Common myeloid progenitor, CD34-positive (primary cell): ENCODE measurements around the gene CD160.
"Not testable (repeated sequence)": the region's sequence is repeated elsewhere in the genome, so short reads cannot be mapped to it uniquely, and the experiment has no call there.

Experiments
- CTCF ChIA-PET: fragments of 350-600 bp; sonication (Branson Sonifier 250); formaldehyde crosslinking; loops from one replicate; lab custom pipeline; 2021; ENCODE audit warnings: antibody characterized with exemption; lab: Charles Lee
- POLR2A ChIA-PET: fragments of 350-600 bp; sonication (Branson Sonifier 250); formaldehyde crosslinking; loops from one replicate; lab custom pipeline; 2021; ENCODE audit warnings: antibody characterized with exemption; lab: Charles Lee
- DNase-seq, 3 donors: peaks; one replicate each; pipeline versions ENCODE4 v3.0.0 to v3.0.0-alpha.2; 2013
- H3K27ac ChIP-seq, 2 experiments: 1 replicate in 1 of 2; 2 replicates in 1 of 2; pipeline ENCODE4 v1.7.0; 2013; ENCODE audit warnings: inconsistent platforms in 2 of 2, low read length in 2 of 2, mild to moderate bottlenecking in 2 of 2, low read depth in 1 of 2, moderate library complexity in 1 of 2; ENCODE audit not compliant: severe bottlenecking in 2 of 2, insufficient read depth in 1 of 2, poor library complexity in 1 of 2
- H3K27me3 ChIP-seq, 5 experiments: replicated peaks in 2 of 5; 1 replicate in 3 of 5; 2 replicates in 2 of 5; pipeline versions ENCODE4 v1.6.1 to v1.7.0; 2013; ENCODE audit warnings: low read length in 4 of 5, mild to moderate bottlenecking in 2 of 5, moderate library complexity in 2 of 5, inconsistent platforms in 1 of 5; ENCODE audit not compliant: insufficient read depth in 5 of 5, control insufficient read depth in 4 of 5
- H3K36me3 ChIP-seq, 4 experiments: 1 replicate in 2 of 4; 2 replicates in 2 of 4; pipeline versions ENCODE4 v1.6.1 to v1.7.0; 2013; ENCODE audit warnings: low read length in 3 of 4, control low read depth in 1 of 4, mild to moderate bottlenecking in 1 of 4; ENCODE audit not compliant: control insufficient read depth in 4 of 4, insufficient read depth in 4 of 4
- H3K4me1 ChIP-seq, 4 experiments: 1 replicate in 3 of 4; 2 replicates in 1 of 4; pipeline versions ENCODE4 v1.6.1 to v1.7.1; 2013; ENCODE audit warnings: low read length in 3 of 4, mild to moderate bottlenecking in 3 of 4, control low read depth in 1 of 4, inconsistent platforms in 1 of 4, moderate library complexity in 1 of 4; ENCODE audit not compliant: control insufficient read depth in 4 of 4, insufficient read depth in 4 of 4; ENCODE audit errors: control extremely low read depth in 1 of 4
- H3K4me3 ChIP-seq, 7 experiments: 1 replicate in 4 of 7; 2 replicates in 3 of 7; pipeline versions ENCODE4 v1.5.1 to v1.7.0; 2013; ENCODE audit warnings: mild to moderate bottlenecking in 7 of 7, low read length in 6 of 7, moderate library complexity in 6 of 7, inconsistent platforms in 2 of 7, low read depth in 2 of 7, control low read depth in 1 of 7; ENCODE audit not compliant: insufficient read depth in 4 of 7, control insufficient read depth in 1 of 7; ENCODE audit errors: extremely low read depth in 1 of 7
- H3K9me3 ChIP-seq, 5 experiments: 1 replicate in 4 of 5; 2 replicates in 1 of 5; pipeline versions ENCODE4 v1.6.1 to v1.7.1; 2013; ENCODE audit warnings: low read length in 4 of 5, mild to moderate bottlenecking in 2 of 5, inconsistent platforms in 1 of 5, low read depth in 1 of 5, moderate library complexity in 1 of 5; ENCODE audit not compliant: control insufficient read depth in 4 of 5, insufficient read depth in 2 of 5; ENCODE audit errors: control extremely low read depth in 1 of 5
- WGBS: methylation state at CpG from one replicate; pipeline ENCODE4 v1.1.5; 2013; ENCODE audit not compliant: insufficient coverage; 5-methylcytosine and 5-hydroxymethylcytosine counted together

CD160 gene

DNA sequence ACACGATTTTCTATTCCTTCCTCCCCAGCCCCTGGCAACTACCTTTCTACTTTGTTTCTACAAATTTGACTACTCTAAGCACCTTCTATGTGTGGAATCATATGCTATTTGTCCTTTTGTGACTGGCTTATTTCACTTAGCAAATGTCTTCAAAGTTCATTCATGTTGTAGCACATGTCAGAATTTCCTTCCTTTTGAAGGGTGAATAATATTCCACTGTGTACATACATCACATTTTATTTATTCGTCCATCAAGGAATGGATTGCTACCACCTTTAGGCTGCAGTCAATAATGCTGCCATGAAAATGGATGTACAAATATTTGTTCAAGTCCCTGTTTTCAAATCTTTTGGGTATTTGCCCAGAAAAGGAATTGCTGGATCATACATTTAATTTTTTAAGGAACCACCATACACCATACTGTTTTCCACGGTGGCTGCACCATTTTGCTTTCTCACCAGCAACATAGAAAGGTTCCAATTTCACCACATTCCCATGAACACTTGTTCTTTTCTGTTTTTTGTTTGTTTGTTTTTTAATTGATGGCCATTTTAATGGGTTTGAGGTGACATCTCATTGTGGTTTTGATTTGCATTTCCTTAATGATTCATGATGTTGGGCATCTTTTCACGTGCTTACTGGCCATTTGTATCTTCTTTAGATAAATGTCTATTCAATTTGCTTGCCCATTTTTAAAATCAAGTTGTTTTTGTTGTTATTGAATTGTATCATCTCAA is 8.8 kb upstream of the CD160 start:
- H3K27ac ChIP-seq, result no peak overlapping the region
- 100% methylated on average over 2 of the region's 4 CpGs for WGBS
- H3K4me3 ChIP-seq, result no peak overlapping the region
- no peak for DNase-seq
- ChIA-PET CTCF (interaction anchor here (1.8 kb wide), 1 partner anchor 10 kb away, joined by 7 read pairs; no protein-coding TSS in a partner anchor), POLR2A (no interaction called here)
- no peaks in the 10 kb centered on the region for H3K36me3 ChIP-seq
- H3K27me3 ChIP-seq, result no peaks in the 10 kb centered on the region
- H3K4me1 ChIP-seq, result no peaks in the 10 kb centered on the region
- no peaks in the 10 kb centered on the region for H3K9me3 ChIP-seq

- 77% methylated on average over 1 of the region's 3 CpGs for WGBS
- CTCF ChIA-PET, result interaction anchor here (1.3 kb wide), 1 partner anchor 9 kb away, joined by 4 read pairs; no protein-coding TSS in a partner anchor
- no peak for DNase-seq
- no peaks in the 10 kb centered on the region for H3K36me3 ChIP-seq
- H3K4me3 ChIP-seq, result no peak overlapping the region
- no peaks in the 10 kb centered on the region for H3K4me1 ChIP-seq
- H3K27me3 ChIP-seq, result no peaks in the 10 kb centered on the region
- no peaks in the 10 kb centered on the region for H3K9me3 ChIP-seq
- POLR2A ChIA-PET, result no interaction called here
- no peak overlapping the region for H3K27ac ChIP-seq
Measured at GRCh38 chr1:145711213-145711651, 8.1 kb upstream of the CD160 start.

GRCh38 chr1:145714524-145715111 is 4.7 kb upstream of the CD160 start:
- Histone ChIP-seq H3K4me3 (no peak overlapping the region), H3K27me3 (peaks cover 0 to 4% (median 3%) of the 10 kb centered on the region in 5 experiments), H3K4me1 (no peaks in the 10 kb centered on the region), H3K9me3 (no peaks in the 10 kb centered on the region), H3K36me3 (no peaks in the 10 kb centered on the region), H3K27ac (no peak overlapping the region)
- no peak for DNase-seq
- 93% methylated on average over 6 of the region's 6 CpGs for WGBS
- CTCF ChIA-PET, result interaction anchor here (1.2 kb wide), 1 partner anchor 11 kb away, joined by 3 read pairs; no protein-coding TSS in a partner anchor
- POLR2A ChIA-PET, result no interaction called here

GRCh38 chr1:145716641-145717345 is 2.5 kb upstream of the CD160 start:
- DNase-seq, result no peak
- Histone ChIP-seq H3K36me3 (no peaks in the 10 kb centered on the region), H3K27ac (no peak overlapping the region), H3K4me3 (no peak overlapping the region), H3K4me1 (peaks cover 0 to 9% (median 9%) of the 10 kb centered on the region in 4 experiments), H3K9me3 (no peaks in the 10 kb centered on the region), H3K27me3 (peaks cover 0 to 24% (median 4%) of the 10 kb centered on the region in 5 experiments)
- ChIA-PET CTCF (interaction anchor here (1.1 kb wide), 1 partner anchor 22 kb away, joined by 3 read pairs; no protein-coding TSS in a partner anchor), POLR2A (no interaction called here)
- 96% methylated on average over 10 of the region's 10 CpGs for WGBS

- Histone ChIP-seq H3K27me3 (peaks cover 0 to 24% (median 7%) of the 10 kb centered on the region in 5 experiments), H3K4me3 (no peak overlapping the region), H3K36me3 (no peaks in the 10 kb centered on the region), H3K27ac (no peak overlapping the region), H3K4me1 (peaks cover 0 to 9% (median 9%) of the 10 kb centered on the region in 4 experiments), H3K9me3 (no peaks in the 10 kb centered on the region)
- no peak for DNase-seq
- POLR2A ChIA-PET, result no interaction called here
- 88% methylated on average over 1 of the region's 1 CpG for WGBS
- CTCF ChIA-PET, result interaction anchor here (1.1 to 1.3 kb wide), 2 partner anchors 14 to 20 kb away, joined by 3 read pairs; no protein-coding TSS in a partner anchor
Measured at GRCh38 chr1:145717833-145718232, 1.5 kb upstream of the CD160 start.

- H3K4me3 ChIP-seq, DNase-seq, POLR2A ChIA-PET, H3K4me1 ChIP-seq, H3K9me3 ChIP-seq, H3K36me3 ChIP-seq, H3K27ac ChIP-seq: not testable (repeated sequence)
- H3K27me3 ChIP-seq, result peaks cover 0 to 24% (median 7%) of the 10 kb centered on the region in 5 experiments
- WGBS, result 93% methylated on average over 2 of the region's 5 CpGs
- CTCF ChIA-PET, result interaction anchor here (1.1 to 1.3 kb wide), 2 partner anchors 15 to 20 kb away, joined by 3 read pairs; no protein-coding TSS in a partner anchor
Measured at GRCh38 chr1:145718465-145718864, 834 bp upstream of the CD160 start.
